Endothelial cell of umbilical vein (primary cell): ENCODE data around the gene PTK6. TPM values are rescaled to one million over a fixed set of nuclear protein-coding genes. Genes with fewer than 3 reads are reported as not detected.

Source experiments
- BruUV-seq: library from RNA; stranded (reverse); fragments of 400-500 nt; replicated peaks from 2 replicates; lab custom pipeline; 2021; lab: Mats Ljungman, UMichigan
- CTCF ChIA-PET: fragments of 300-600, 350-600 bp; sonication (Branson Sonifier 250); formaldehyde crosslinking; loops from one replicate; lab custom pipeline; 2021; ENCODE audit warnings: antibody characterized with exemption, inconsistent platforms; lab: Charles Lee
- POLR2A ChIA-PET: fragments of 300-600, 350-600 bp; sonication (Branson Sonifier 250); formaldehyde crosslinking; loops from one replicate; lab custom pipeline; 2021; ENCODE audit warnings: antibody characterized with exemption, inconsistent platforms; lab: Charles Lee
- DNase-seq: peaks from one replicate; pipeline ENCODE4 v3.0.0-alpha.2; 2011; ENCODE audit warnings: low read depth, low spot score
- FAIRE-seq: peaks from 2 replicates; lab custom pipeline; 2011; peaks lifted over from hg19 to GRCh38; lab: Jason Lieb, UNC
- H2AFZ ChIP-seq: 2 replicates; pipeline ENCODE4 v1.6.0; 2012; ENCODE audit warnings: low read depth, low read length, control low read depth, inconsistent platforms
- H3K27ac ChIP-seq: 2 replicates; pipeline ENCODE4 v1.5.1; 2011; ENCODE audit warnings: low read depth, mild to moderate bottlenecking, control low read depth, low read length, moderate library complexity; ENCODE audit not compliant: insufficient read depth
- H3K27me3 ChIP-seq, 2 experiments: 2 replicates each; pipeline versions ENCODE4 v1.6.0 to v1.6.1; 2011; ENCODE audit warnings: low read length in 2 of 2, mixed read lengths in 1 of 2; ENCODE audit not compliant: control insufficient read depth in 2 of 2, insufficient read depth in 2 of 2
- H3K36me3 ChIP-seq, 2 experiments: 2 replicates in 1 of 2; 3 replicates in 1 of 2; pipeline ENCODE4 v1.5.1; 2011; ENCODE audit warnings: low read length in 2 of 2, mild to moderate bottlenecking in 1 of 2, moderate library complexity in 1 of 2; ENCODE audit not compliant: control insufficient read depth in 2 of 2, insufficient read depth in 2 of 2; ENCODE audit errors: extremely low read depth in 1 of 2
- H3K4me1 ChIP-seq: 3 replicates; pipeline ENCODE4 v1.5.1; 2011; ENCODE audit warnings: mild to moderate bottlenecking, low read length; ENCODE audit not compliant: control insufficient read depth, insufficient read depth; ENCODE audit errors: extremely low read depth
- H3K4me2 ChIP-seq: 2 replicates; pipeline ENCODE4 v1.6.1; 2011; ENCODE audit warnings: low read length, control low read depth, mixed read lengths; ENCODE audit not compliant: insufficient read depth
- H3K4me3 ChIP-seq, 3 experiments: fragments of 200-600 bp in 1 of 3; sonication (generic), shearing (Covaris generic) in 1 of 3; replicated peaks in 1 of 3; 2 replicates each; pipeline ENCODE4 v1.5.1; 2011 to 2016; ENCODE audit warnings: control low read depth in 3 of 3, low read length in 3 of 3, mild to moderate bottlenecking in 2 of 3, inconsistent platforms in 1 of 3, low read depth in 1 of 3, moderate library complexity in 1 of 3; ENCODE audit not compliant: insufficient read depth in 1 of 3
- H3K79me2 ChIP-seq: 2 replicates; pipeline ENCODE4 v1.6.0; 2012; ENCODE audit warnings: low read length, inconsistent platforms; ENCODE audit not compliant: control insufficient read depth, insufficient read depth
- H3K9ac ChIP-seq: replicated peaks from 2 replicates; pipeline ENCODE3; 2011; ENCODE audit warnings: low read length, control low read depth; ENCODE audit not compliant: insufficient read depth; ENCODE audit errors: extremely low read depth
- H3K9me1 ChIP-seq: replicated peaks from 3 replicates; pipeline ENCODE4 v1.6.0; 2011; ENCODE audit warnings: mild to moderate bottlenecking, low read length; ENCODE audit not compliant: control insufficient read depth, insufficient read depth; ENCODE audit errors: extremely low read depth
- H3K9me3 ChIP-seq: replicated peaks from 2 replicates; pipeline ENCODE4 v1.5.1; 2012; ENCODE audit warnings: low read length, inconsistent platforms; ENCODE audit not compliant: control insufficient read depth, insufficient read depth
- H4K20me1 ChIP-seq: replicated peaks from 2 replicates; pipeline ENCODE3; 2011; ENCODE audit warnings: mild to moderate bottlenecking, low read length; ENCODE audit not compliant: control insufficient read depth, insufficient read depth; ENCODE audit errors: extremely low read depth
- CTCF ChIP-seq, 2 donors: IDR thresholded peaks; 1 replicate in 1 of 2; 2 replicates in 1 of 2; pipeline ENCODE4 v1.5.1; 2011; ENCODE audit warnings: low read length in 2 of 2, mild to moderate bottlenecking in 2 of 2, moderate library complexity in 2 of 2, control low read depth in 1 of 2, inconsistent platforms in 1 of 2, low read depth in 1 of 2; ENCODE audit not compliant: insufficient read depth in 1 of 2; ENCODE audit errors: extremely low read depth in 1 of 2
- EZH2 ChIP-seq: IDR thresholded peaks from 2 replicates; pipeline ENCODE4 v1.6.1; 2012; ENCODE audit warnings: borderline replicate concordance, low read depth, mild to moderate bottlenecking, moderate library complexity, low read length, inconsistent platforms; ENCODE audit not compliant: severe bottlenecking
- FOS ChIP-seq: IDR thresholded peaks from 2 replicates; pipeline ENCODE4 v1.6.1; 2011; ENCODE audit warnings: mild to moderate bottlenecking, low read length, moderate library complexity, borderline replicate concordance; ENCODE audit not compliant: insufficient read depth
- MYC ChIP-seq: IDR thresholded peaks from one replicate; pipeline ENCODE4 v1.6.1; 2011; ENCODE audit warnings: mild to moderate bottlenecking, low read depth, low read length
- POLR2A ChIP-seq: IDR thresholded peaks from 2 replicates; pipeline ENCODE4 v1.6.1; 2012; ENCODE audit warnings: low read depth, mild to moderate bottlenecking, control low read depth, low read length
- POLR2AphosphoS5 ChIP-seq: IDR thresholded peaks from 2 replicates; pipeline ENCODE4 v1.6.1; 2012; ENCODE audit warnings: low read depth, mild to moderate bottlenecking, control low read depth, low read length, moderate library complexity; ENCODE audit not compliant: insufficient read depth
- dilution Hi-C: fragments of 300-500 bp; cut with MboI; formaldehyde crosslinking; loops from one replicate; pipeline ENCODE4 v1.15.0; 2019; ENCODE audit warnings: low sequenced_read_pairs; ENCODE audit not compliant: extremely low pct_ligation_motif_present
- intact Hi-C: fragments of 100-400 bp; cut with micrococcal nuclease; formaldehyde crosslinking; loops from one replicate; pipeline ENCODE4 v1.10.0; 2022
- polyA plus RNA-seq, 4 experiments: library from polyadenylated mRNA; depleted of rRNA in 3 of 4; stranded (reverse) in 3 of 4; unstranded in 1 of 4; fragments of >200 nt; gene quantifications; 2 replicates each; pipeline versions ENCODE4 v1.2.1 to v1.2.3, GENCODE V29; 2011 to 2012; ENCODE audit warnings: missing spikeins in 1 of 4
- total RNA-seq: library from RNA; stranded (reverse); gene quantifications from 2 replicates; pipeline ENCODE4 v1.2.3, GENCODE V29; 2021

PTK6 gene
- total and polyA plus RNA-seq, 2 donors (not counting 3 experiments of a cell fraction or from before 2014, with no cell fraction given) = 0.18 TPM; not detected in 1

- BruUV-seq = no TSS peak
- TF ChIP-seq CTCF (IDR thresholded peaks at IDR 0.05; ENCODE audit: extremely low read depth in 1 of 2, insufficient read depth in 1 of 2, low read depth in 1 of 2, low read length in 2 of 2) (no peak), POLR2AphosphoS5 (no peak), FOS (no peak), EZH2 (no peak), POLR2A (no peak), MYC (no peak)
- DNase-seq = no peak
- intact Hi-C loops = loop anchor here (10.0 kb wide), 1 partner anchor 78 kb away; no protein-coding TSS in a partner anchor
- Histone ChIP-seq H2AFZ (no peak overlapping the region), H3K27me3 (peaks cover 0 to 2% of the 10 kb centered on the region in 2 experiments), H3K4me2 (no peak overlapping the region), H3K27ac (no peak overlapping the region), H3K9me1 (no peaks in the 10 kb centered on the region), H3K9ac (no peak overlapping the region), H3K36me3 (no peaks in the 10 kb centered on the region), H4K20me1 (no peaks in the 10 kb centered on the region), H3K79me2 (no peaks in the 10 kb centered on the region), H3K4me1 (no peaks in the 10 kb centered on the region), H3K9me3 (no peaks in the 10 kb centered on the region), H3K4me3 (no peak overlapping the region)
- ChIA-PET CTCF (no interaction called here), POLR2A (no interaction called here)
- dilution Hi-C loops = no loop called here
- FAIRE-seq = no peak
These were observed 24.0 kb downstream of the PTK6 start for GRCh38 chr20:63513207-63513606.
